GM23338 (cell line): ENCODE results near the gene NTRK1.

ENCODE experiments used
- CREB1 ChIP-seq: fragments of 250-450 bp; sonication (Bioruptor Pico); IDR thresholded peaks from 2 replicates; pipeline ENCODE4 v1.5.0; 2020; ENCODE audit warnings: low read depth, mild to moderate bottlenecking, moderate library complexity
- EZH2 ChIP-seq: fragments of 200-600 bp; sonication (generic); IDR thresholded peaks from one replicate; pipeline ENCODE4 v1.8.0; 2017; ENCODE audit warnings: antibody characterized with exemption, mild to moderate bottlenecking, low read depth; ENCODE audit not compliant: unreplicated experiment
- EZH2phosphoT487 ChIP-seq: fragments of 200-600 bp; sonication (generic); IDR thresholded peaks from one replicate; pipeline ENCODE4 v1.8.1; 2018; ENCODE audit warnings: antibody characterized with exemption; ENCODE audit not compliant: unreplicated experiment
- JUNB ChIP-seq: IDR thresholded peaks from one replicate; pipeline ENCODE4 v1.6.1; 2016; ENCODE audit warnings: antibody characterized with exemption; ENCODE audit not compliant: unreplicated experiment
- NANOG ChIP-seq: IDR thresholded peaks from 2 replicates; pipeline ENCODE4 v1.6.1; 2016; ENCODE audit warnings: antibody characterized with exemption, borderline replicate concordance
- POLR2AphosphoS5 ChIP-seq: IDR thresholded peaks from 2 replicates; pipeline ENCODE4 v1.6.1; 2016; ENCODE audit warnings: antibody characterized with exemption, low read depth
- ZNF331 ChIP-seq: fragments of 250-450 bp; sonication (Bioruptor Pico); IDR thresholded peaks from 2 replicates; pipeline ENCODE4 v1.5.0; 2020; ENCODE audit warnings: low read depth, mild to moderate bottlenecking, moderate library complexity
- TF ChIP-seq, protein P1 (sequence below), 2 experiments: fragments of 200-600 bp in 1 of 2; sonication (generic) in 1 of 2; conservative IDR thresholded peaks; 2 replicates each; pipeline versions ENCODE4 v1.5.1 to v1.6.1; 2016 to 2017; ENCODE audit warnings: antibody characterized with exemption in 2 of 2, low read depth in 2 of 2, mild to moderate bottlenecking in 2 of 2, moderate library complexity in 1 of 2
- TF ChIP-seq, protein P2 (sequence below): IDR thresholded peaks from 2 replicates; pipeline ENCODE4 v1.6.1; 2016; ENCODE audit warnings: antibody characterized with exemption
- TF ChIP-seq, protein P3 (sequence below): IDR thresholded peaks from one replicate; pipeline ENCODE4 v1.6.1; 2018; ENCODE audit warnings: antibody characterized with exemption; ENCODE audit not compliant: unreplicated experiment

DNA sequence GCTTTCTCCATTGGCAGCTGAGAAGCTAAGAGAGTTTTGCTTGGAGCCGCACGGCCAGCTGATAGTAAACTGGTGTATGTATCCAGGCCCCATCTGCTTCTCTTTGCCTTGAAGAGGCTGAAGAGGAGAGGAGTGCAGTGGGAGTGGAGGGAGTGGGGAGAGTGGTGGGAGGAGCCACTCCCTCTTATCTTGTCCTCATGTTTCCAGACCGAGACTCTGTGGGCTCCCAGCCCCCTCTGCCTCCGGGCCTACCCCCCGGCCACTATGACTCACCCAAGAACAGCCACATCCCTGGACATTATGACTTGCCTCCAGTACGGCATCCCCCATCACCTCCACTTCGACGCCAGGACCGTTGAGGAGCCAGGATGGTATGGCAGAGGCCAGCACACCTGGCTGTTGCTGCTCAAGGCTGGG, 53.8 kb downstream of the NTRK1 start:
- TF ChIP-seq, protein P1, sequence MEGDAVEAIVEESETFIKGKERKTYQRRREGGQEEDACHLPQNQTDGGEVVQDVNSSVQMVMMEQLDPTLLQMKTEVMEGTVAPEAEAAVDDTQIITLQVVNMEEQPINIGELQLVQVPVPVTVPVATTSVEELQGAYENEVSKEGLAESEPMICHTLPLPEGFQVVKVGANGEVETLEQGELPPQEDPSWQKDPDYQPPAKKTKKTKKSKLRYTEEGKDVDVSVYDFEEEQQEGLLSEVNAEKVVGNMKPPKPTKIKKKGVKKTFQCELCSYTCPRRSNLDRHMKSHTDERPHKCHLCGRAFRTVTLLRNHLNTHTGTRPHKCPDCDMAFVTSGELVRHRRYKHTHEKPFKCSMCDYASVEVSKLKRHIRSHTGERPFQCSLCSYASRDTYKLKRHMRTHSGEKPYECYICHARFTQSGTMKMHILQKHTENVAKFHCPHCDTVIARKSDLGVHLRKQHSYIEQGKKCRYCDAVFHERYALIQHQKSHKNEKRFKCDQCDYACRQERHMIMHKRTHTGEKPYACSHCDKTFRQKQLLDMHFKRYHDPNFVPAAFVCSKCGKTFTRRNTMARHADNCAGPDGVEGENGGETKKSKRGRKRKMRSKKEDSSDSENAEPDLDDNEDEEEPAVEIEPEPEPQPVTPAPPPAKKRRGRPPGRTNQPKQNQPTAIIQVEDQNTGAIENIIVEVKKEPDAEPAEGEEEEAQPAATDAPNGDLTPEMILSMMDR (conservative IDR thresholded peaks at IDR 0.05; ENCODE audit: low read depth in 2 of 2) = no peak
- TF ChIP-seq, protein P2, sequence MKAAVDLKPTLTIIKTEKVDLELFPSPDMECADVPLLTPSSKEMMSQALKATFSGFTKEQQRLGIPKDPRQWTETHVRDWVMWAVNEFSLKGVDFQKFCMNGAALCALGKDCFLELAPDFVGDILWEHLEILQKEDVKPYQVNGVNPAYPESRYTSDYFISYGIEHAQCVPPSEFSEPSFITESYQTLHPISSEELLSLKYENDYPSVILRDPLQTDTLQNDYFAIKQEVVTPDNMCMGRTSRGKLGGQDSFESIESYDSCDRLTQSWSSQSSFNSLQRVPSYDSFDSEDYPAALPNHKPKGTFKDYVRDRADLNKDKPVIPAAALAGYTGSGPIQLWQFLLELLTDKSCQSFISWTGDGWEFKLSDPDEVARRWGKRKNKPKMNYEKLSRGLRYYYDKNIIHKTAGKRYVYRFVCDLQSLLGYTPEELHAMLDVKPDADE = no peak
- TF ChIP-seq CREB1 (CRISPR knock-in tag) (no peak), EZH2phosphoT487 (no peak), JUNB (no peak), EZH2 (no peak), POLR2AphosphoS5 (no peak), ZNF331 (no peak), NANOG (no peak)
- TF ChIP-seq, protein P3, sequence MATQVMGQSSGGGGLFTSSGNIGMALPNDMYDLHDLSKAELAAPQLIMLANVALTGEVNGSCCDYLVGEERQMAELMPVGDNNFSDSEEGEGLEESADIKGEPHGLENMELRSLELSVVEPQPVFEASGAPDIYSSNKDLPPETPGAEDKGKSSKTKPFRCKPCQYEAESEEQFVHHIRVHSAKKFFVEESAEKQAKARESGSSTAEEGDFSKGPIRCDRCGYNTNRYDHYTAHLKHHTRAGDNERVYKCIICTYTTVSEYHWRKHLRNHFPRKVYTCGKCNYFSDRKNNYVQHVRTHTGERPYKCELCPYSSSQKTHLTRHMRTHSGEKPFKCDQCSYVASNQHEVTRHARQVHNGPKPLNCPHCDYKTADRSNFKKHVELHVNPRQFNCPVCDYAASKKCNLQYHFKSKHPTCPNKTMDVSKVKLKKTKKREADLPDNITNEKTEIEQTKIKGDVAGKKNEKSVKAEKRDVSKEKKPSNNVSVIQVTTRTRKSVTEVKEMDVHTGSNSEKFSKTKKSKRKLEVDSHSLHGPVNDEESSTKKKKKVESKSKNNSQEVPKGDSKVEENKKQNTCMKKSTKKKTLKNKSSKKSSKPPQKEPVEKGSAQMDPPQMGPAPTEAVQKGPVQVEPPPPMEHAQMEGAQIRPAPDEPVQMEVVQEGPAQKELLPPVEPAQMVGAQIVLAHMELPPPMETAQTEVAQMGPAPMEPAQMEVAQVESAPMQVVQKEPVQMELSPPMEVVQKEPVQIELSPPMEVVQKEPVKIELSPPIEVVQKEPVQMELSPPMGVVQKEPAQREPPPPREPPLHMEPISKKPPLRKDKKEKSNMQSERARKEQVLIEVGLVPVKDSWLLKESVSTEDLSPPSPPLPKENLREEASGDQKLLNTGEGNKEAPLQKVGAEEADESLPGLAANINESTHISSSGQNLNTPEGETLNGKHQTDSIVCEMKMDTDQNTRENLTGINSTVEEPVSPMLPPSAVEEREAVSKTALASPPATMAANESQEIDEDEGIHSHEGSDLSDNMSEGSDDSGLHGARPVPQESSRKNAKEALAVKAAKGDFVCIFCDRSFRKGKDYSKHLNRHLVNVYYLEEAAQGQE = no peak
